K562 (cell line): ENCODE data around the gene RCOR1. TPM values are rescaled to one million over a fixed set of nuclear protein-coding genes. Genes with fewer than 3 reads are reported as not detected.

Source experiments
- ATAC-seq: fragments of 200-7000 bp; cut with Tn5 transposase; 3 replicates; pipeline ENCODE4 v1.9.1; 2020; ENCODE audit warnings: moderate library complexity
- BruUV-seq: library from RNA; stranded (reverse); fragments of 400-500 nt; replicated peaks from 2 replicates; lab custom pipeline; 2021; lab: Mats Ljungman, UMichigan
- CTCF ChIA-PET: fragments of 300-600 bp; formaldehyde crosslinking; extraction: SDS; loops from one replicate; lab custom pipeline; 2021; ENCODE audit warnings: low intra/inter-chr PET ratio; lab: Yijun Ruan, JAX
- POLR2A ChIA-PET: fragments of 300-600, 350-650 bp; sonication (Branson Sonifier 250); formaldehyde crosslinking; extraction: SDS; loops from one replicate; lab custom pipeline; 2021; ENCODE audit warnings: antibody characterized with exemption, inconsistent platforms; lab: Yijun Ruan, JAX
- DNase-seq, 4 experiments: peaks; one replicate each; pipeline versions ENCODE4 v3.0.0 to v3.0.0-alpha.2; 2011 to 2018; ENCODE audit warnings: low spot score in 3 of 4, mixed read lengths in 3 of 4; ENCODE audit errors: extremely low read depth in 1 of 4
- FAIRE-seq: peaks from 2 replicates; lab custom pipeline; 2011; peaks lifted over from hg19 to GRCh38; lab: Jason Lieb, UNC
- H2AFZ ChIP-seq: 2 replicates; pipeline ENCODE4 v1.6.0; 2011; ENCODE audit warnings: low read depth, low read length, control low read depth, inconsistent platforms
- H3K27ac ChIP-seq: fragments of 200-600 bp; 3 replicates; pipeline ENCODE4 v1.8.0; 2011; ENCODE audit warnings: low read depth, mild to moderate bottlenecking, control low read depth, inconsistent platforms, low read length, moderate library complexity, mixed read lengths; ENCODE audit errors: extremely low read depth
- H3K27me3 ChIP-seq, 2 experiments: fragments of 300-600 bp in 1 of 2; 2 replicates in 1 of 2; 3 replicates in 1 of 2; pipeline versions ENCODE4 v1.6.0 to v1.8.0; 2011; ENCODE audit warnings: inconsistent platforms in 2 of 2, low read length in 2 of 2, mild to moderate bottlenecking in 1 of 2, mixed read lengths in 1 of 2, moderate library complexity in 1 of 2; ENCODE audit not compliant: control insufficient read depth in 2 of 2, insufficient read depth in 2 of 2
- H3K36me3 ChIP-seq: fragments of 300-600 bp; 3 replicates; pipeline ENCODE4 v1.8.0; 2011; ENCODE audit warnings: mild to moderate bottlenecking, low read length, inconsistent platforms; ENCODE audit not compliant: control insufficient read depth, insufficient read depth
- H3K4me1 ChIP-seq, 2 experiments: fragments of 200-600 bp in 1 of 2; replicated peaks in 1 of 2; 2 replicates in 1 of 2; 3 replicates in 1 of 2; pipeline versions ENCODE4 v1.5.1 to v1.8.0; 2011; ENCODE audit warnings: inconsistent platforms in 2 of 2, low read length in 2 of 2, mild to moderate bottlenecking in 1 of 2, mixed read lengths in 1 of 2, moderate library complexity in 1 of 2; ENCODE audit not compliant: control insufficient read depth in 2 of 2, insufficient read depth in 2 of 2
- H3K4me2 ChIP-seq: 2 replicates; pipeline ENCODE4 v1.6.1; 2011; ENCODE audit warnings: low read length, control low read depth, inconsistent platforms, mixed read lengths; ENCODE audit not compliant: insufficient read depth
- H3K4me3 ChIP-seq: fragments of 200-600 bp; sonication (generic), shearing (Covaris generic); 2 replicates; pipeline ENCODE4 v1.5.1; 2016; ENCODE audit warnings: control low read depth, inconsistent platforms
- H3K79me2 ChIP-seq: fragments of 200-600 bp; 3 replicates; pipeline ENCODE4 v1.8.0; 2011; ENCODE audit warnings: low read length, inconsistent platforms; ENCODE audit not compliant: control insufficient read depth, insufficient read depth
- H3K9ac ChIP-seq, 2 experiments: 2 replicates each; pipeline versions ENCODE4 v1.6.0 to v1.6.1; 2011; ENCODE audit warnings: low read depth in 2 of 2, low read length in 2 of 2, control low read depth in 1 of 2, inconsistent platforms in 1 of 2, mild to moderate bottlenecking in 1 of 2, mixed read lengths in 1 of 2; ENCODE audit not compliant: insufficient read depth in 1 of 2
- H3K9me1 ChIP-seq: one replicate; pipeline ENCODE4 v1.6.0; 2011; ENCODE audit warnings: inconsistent platforms, mild to moderate bottlenecking, low read length, moderate library complexity; ENCODE audit not compliant: control insufficient read depth, insufficient read depth
- H3K9me3 ChIP-seq: replicated peaks from 2 replicates; pipeline ENCODE4 v1.5.1; 2011; ENCODE audit warnings: low read depth, low read length, inconsistent platforms; ENCODE audit not compliant: control insufficient read depth, insufficient read depth
- H4K20me1 ChIP-seq: replicated peaks from 2 replicates; pipeline ENCODE4 v1.6.1; 2011; ENCODE audit warnings: low read length, inconsistent platforms, mixed read lengths; ENCODE audit not compliant: control insufficient read depth, insufficient read depth
- CBX3 ChIP-seq, 2 experiments: IDR thresholded peaks; 1 replicate in 1 of 2; 2 replicates in 1 of 2; pipeline ENCODE4 v1.6.1; 2012; ENCODE audit warnings: inconsistent platforms in 2 of 2, low read length in 2 of 2, borderline replicate concordance in 1 of 2, control low read depth in 1 of 2
- ERF ChIP-seq: fragments of 450-650 bp; formaldehyde crosslinking; IDR thresholded peaks from 2 replicates; pipeline ENCODE4 v1.4.0; 2020; ENCODE audit warnings: mild to moderate bottlenecking, mixed read lengths
- HDGF ChIP-seq: fragments of 450-650 bp; IDR thresholded peaks from 2 replicates; pipeline ENCODE4 v1.6.1; 2016
- MYNN ChIP-seq, 2 experiments: sonication (generic); formaldehyde crosslinking in 1 of 2; IDR thresholded peaks; 2 replicates each; pipeline versions ENCODE4 v1.5.0 to v1.6.1; 2016 to 2020; ENCODE audit warnings: antibody characterized with exemption in 1 of 2, missing genetic modification reagents in 1 of 2
- NCOR1 ChIP-seq: fragments of 450-650 bp; IDR thresholded peaks from 2 replicates; pipeline ENCODE4 v1.6.1; 2016; ENCODE audit warnings: mild to moderate bottlenecking, moderate library complexity
- ZBTB49 ChIP-seq: sonication (generic); formaldehyde crosslinking; IDR thresholded peaks from 2 replicates; pipeline ENCODE4 v1.8.0; 2022; ENCODE audit warnings: missing genetic modification reagents, mild to moderate bottlenecking, borderline replicate concordance
- ZNF318 ChIP-seq, 2 experiments: fragments of 450-650 bp; IDR thresholded peaks; 2 replicates each; pipeline ENCODE4 v1.6.1; 2016; ENCODE audit warnings: mild to moderate bottlenecking in 2 of 2, borderline replicate concordance in 1 of 2, low read depth in 1 of 2, moderate library complexity in 1 of 2
- WGBS: fragments of 100-300 bp; shearing (Covaris generic); methylation state at CpG from one replicate; pipeline ENCODE4 v1.1.6; 2016; ENCODE audit warnings: low coverage, mixed read lengths; ENCODE audit not compliant: insufficient coverage; ENCODE audit errors: missing lambda C conversion rate; 5-methylcytosine and 5-hydroxymethylcytosine counted together
- in situ Hi-C: fragments of 300-500 bp; cut with MboI; formaldehyde crosslinking; loops from 4 replicates; pipeline ENCODE4 v1.15.0; 2018; ENCODE audit warnings: inconsistent platforms, mixed read lengths
- intact Hi-C: fragments of 100-400 bp; cut with micrococcal nuclease; formaldehyde crosslinking; loops from 2 replicates; pipeline ENCODE4 v1.14.2; 2022
- polyA plus RNA-seq, 8 experiments: library from polyadenylated mRNA; depleted of rRNA in 4 of 8; stranded (reverse) in 5 of 8; unstranded in 3 of 8; fragments of >200 nt; fragmentation: Nextera tagmentation in 2 of 8; fragmentation: Illumina TruSeq in 1 of 8; extraction: Ambion mirVana in 2 of 8; extraction: Trizol in 1 of 8; gene quantifications; 2 replicates each; pipeline versions ENCODE4 v1.2.1 to v1.2.3, GENCODE V29; 2011 to 2014; ENCODE audit warnings: inconsistent platforms in 1 of 8, missing spikeins in 1 of 8
- total RNA-seq, 7 experiments: library from RNA; depleted of rRNA in 6 of 7; stranded (reverse); fragments of >200 nt in 6 of 7; fragmentation: Illumina TruSeq in 2 of 7; extraction: Trizol in 2 of 7; gene quantifications; 2 replicates each; pipeline versions ENCODE4 v1.2.1 to v1.2.3, GENCODE V29; 2011 to 2021; ENCODE audit warnings: low replicate concordance in 1 of 7

The RCOR1 gene
- total and polyA plus RNA-seq, 9 of the 15 experiments (the other 6 are each of a cell fraction or from before 2014, with no cell fraction given) = 8.5 to 47.9 (median 20.9) TPM

- no peaks in the 10 kb centered on the region for H3K9me3 ChIP-seq
- H2AFZ ChIP-seq = no peak overlapping the region
- peaks cover 94% of the 10 kb centered on the region for H3K79me2 ChIP-seq
- H3K36me3 ChIP-seq = peaks cover 8% of the 10 kb centered on the region; the same call in 2 of the 3 replicates
- 55% methylated on average over 11 of the region's 11 CpGs for WGBS
- H4K20me1 ChIP-seq = peaks cover 22% of the 10 kb centered on the region
- peaks cover 10 to 28% of the 10 kb centered on the region in 2 experiments; a peak in 3 of 5 replicates for H3K4me1 ChIP-seq
- no peaks in the 10 kb centered on the region for H3K9me1 ChIP-seq
- no peak overlapping the region for H3K4me3 ChIP-seq
- in situ Hi-C loops = no loop called here
- no peaks in the 10 kb centered on the region for H3K27me3 ChIP-seq
- FAIRE-seq (no peak), DNase-seq (no peak), ATAC-seq (peak; percentile 28; the same call in 2 of the 3 replicates)
- intact Hi-C loops = loop anchor here (5.0 to 10.0 kb wide), 3 partner anchors 87 to 227 kb away; partner anchors contain the start of gene TRAF3
- ChIA-PET POLR2A (interaction anchor here (0.7 to 1.5 kb wide), 3 partner anchors 8 to 45 kb away, joined by 3 read pairs; no protein-coding TSS in a partner anchor), CTCF (no interaction called here)
- BruUV-seq = no TSS peak
- H3K27ac ChIP-seq = no peak overlapping the region
- no peak overlapping the region for H3K9ac ChIP-seq
- H3K4me2 ChIP-seq = no peak overlapping the region; the same call in 1 of the 2 replicates
- TF ChIP-seq HDGF (no peak), CBX3 (IDR thresholded peaks at IDR 0.05; ENCODE audit: borderline replicate concordance in 1 of 2, low read length in 2 of 2) (no peak), ZBTB49 (CRISPR knock-in tag) (no peak), ERF (CRISPR knock-in tag) (no peak), NCOR1 (no peak), MYNN (IDR thresholded peaks at IDR 0.05) (no peak), MYNN (CRISPR knock-in tag; IDR thresholded peaks at IDR 0.05) (no peak), ZNF318 (IDR thresholded peaks at IDR 0.05; ENCODE audit: borderline replicate concordance in 1 of 2, low read depth in 1 of 2) (no peak)
Observed at GRCh38 chr14:102690509-102691286, 98.2 kb downstream of the RCOR1 start.
